ENCODE data around the gene IRF1.
"Not testable (repeated sequence)": the region's sequence is repeated elsewhere in the genome, so short reads cannot be mapped to it uniquely, and the experiment has no call there.

Gene IRF1

DNA sequence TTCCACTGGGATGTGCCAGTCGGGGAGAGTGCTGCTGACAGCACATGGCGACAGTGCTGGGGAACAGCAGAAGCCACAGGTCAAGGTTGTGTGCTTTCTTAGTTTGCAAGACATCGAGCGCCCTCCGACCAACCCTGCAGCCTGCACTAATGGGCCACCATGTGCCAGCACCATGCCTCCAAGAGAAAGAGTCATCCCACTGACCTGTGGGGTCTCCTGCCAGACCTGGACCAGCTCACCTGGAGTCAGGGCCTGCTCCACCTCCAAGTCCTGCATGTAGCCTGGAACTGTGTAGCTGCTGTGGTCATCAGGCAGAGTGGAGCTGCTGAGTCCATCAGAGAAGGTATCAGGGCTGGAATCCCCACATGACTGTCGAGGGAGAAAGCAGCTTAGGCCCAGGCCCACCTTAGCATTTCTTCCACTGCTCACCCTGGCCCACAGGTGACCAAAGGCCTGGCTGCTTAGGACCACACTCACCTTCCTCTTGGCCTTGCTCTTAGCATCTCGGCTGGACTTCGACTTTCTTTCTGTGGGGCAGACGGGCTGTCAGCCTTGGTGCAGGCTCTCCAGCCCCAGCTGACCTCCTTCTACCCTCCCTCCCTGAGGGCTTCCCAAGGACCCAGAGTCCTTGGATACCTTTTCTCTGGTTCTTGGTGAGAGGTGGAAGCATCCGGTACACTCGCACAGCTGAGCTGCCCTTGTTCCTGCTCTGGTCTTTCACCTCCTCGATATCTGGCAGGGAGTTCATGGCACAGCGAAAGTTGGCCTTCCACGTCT is 4.1 kb downstream of the IRF1 start:
- DNase-seq (ENCODE audit: low read depth) = no peak

DNA sequence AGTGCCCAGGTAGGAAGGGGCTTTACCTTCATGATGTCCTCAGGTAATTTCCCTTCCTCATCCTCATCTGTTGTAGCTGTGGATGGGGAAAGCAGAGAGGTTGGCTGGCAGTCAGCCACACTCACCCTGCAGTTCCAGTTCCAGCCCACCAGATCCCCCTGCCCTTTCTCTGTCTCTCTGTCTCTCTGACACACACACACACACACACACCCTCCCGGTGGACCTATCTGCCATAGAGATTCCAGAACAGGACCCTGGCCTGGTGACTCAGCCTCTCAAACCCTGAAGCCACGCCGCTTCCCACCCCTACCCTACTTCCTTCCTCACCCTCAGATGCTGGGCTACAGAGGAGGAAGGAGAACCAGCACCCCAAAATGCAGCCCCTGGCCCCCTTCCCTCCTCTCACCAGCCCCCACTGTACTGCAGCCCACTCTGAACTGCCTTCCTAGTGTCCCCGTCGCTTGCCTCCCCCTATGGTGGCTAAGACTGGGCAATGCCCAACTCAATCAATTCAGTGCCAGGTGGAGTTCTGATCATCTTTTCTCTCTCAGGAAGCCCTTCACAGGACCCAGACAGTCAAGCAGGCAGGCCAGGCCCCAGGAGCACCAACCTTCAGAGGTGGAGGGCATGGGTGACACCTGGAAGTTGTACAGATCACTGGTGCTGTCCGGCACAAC is 4.8 kb downstream of the IRF1 start:
- no peak for DNase-seq (ENCODE audit: low read depth)

DNA sequence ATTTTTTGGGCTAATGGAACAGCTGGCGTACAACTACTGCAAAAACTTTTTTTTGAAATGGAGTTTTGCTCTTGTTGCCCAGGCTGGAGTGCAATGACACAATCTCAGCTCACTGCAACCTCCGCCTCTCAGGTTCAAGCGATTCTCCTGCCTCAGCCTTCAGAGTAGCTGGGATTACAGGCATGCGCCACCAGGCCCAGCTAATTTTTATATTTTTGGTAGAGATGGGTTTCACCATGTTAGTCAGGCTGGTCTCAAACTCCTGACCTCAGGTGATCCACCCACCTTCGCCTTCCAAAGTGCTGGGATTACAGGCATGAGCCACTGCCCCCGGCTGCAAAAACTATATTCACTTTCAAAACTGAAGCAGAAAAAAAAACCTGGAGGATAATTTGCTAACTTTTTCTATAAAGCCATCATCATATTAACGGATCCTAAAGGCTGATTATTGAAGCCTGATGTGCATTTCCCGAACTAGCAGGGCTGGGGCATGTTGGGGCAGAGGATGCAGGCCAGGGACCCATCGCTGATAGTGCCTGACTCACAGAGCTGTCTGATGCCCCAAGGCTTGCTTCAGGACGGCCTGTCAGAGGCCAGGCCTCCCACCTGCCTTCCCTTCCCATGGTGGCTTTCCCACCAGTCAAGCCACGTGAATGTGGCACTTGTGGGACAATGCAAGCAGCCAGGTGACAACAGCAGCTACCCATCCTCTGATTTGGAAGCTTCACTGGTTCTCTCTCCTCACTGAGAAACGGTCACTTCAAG is 5.5 kb downstream of the IRF1 start:
- DNase-seq (ENCODE audit: low read depth) = not testable (repeated sequence)

DNA sequence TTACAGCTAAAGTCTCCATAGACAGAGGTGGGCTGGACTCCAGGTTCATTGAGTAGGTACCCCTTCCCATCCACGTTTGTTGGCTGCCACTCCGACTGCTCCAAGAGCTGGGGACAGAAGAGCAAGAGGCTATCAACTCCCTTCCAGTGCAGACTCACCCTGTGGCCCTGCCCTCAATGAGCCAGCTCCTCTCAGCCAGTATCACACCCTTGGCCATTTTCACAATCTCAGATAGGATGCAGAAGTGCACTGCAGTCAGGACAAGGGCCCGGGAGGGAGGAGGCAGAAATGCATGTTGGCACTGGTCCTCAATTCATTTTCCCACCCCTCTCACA is 6.2 kb downstream of the IRF1 start:
- DNase-seq (ENCODE audit: low read depth) = no peak

DNA sequence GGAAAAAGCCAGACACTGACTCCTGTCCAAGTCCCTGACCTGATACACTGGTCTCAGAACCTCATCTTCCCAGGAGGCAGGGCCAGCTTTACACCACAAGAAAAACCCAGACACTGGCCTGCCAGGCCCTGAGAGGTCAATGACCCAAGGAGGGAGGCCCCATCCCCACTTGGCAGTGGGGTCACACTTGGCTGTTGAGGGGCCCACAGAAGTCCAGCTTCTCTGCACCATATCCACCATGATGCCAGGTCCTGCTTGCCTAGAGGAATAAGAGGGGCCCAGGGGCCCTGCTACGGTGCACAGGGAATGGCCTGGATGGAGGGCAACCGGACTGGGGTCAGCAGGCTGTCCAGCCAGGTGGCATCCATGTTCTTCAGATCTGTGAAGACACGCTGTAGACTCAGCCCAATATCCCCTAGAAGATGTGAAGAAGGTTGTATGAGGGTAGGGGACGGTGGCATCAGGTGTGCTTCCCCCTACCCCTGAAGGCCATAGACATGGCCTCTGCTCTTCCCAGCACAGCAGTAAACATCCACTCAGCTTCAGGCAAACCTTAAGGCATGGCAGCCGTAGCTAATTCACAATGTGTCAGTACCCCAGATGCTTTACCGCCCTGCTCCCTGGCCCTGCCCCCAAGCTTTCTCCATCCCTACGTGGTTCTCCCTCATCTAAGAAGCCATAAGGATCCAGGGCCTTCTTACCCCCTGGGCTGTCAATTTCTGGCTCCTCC is 6.7 kb downstream of the IRF1 start:
- no peak for DNase-seq (ENCODE audit: low read depth)

DNA sequence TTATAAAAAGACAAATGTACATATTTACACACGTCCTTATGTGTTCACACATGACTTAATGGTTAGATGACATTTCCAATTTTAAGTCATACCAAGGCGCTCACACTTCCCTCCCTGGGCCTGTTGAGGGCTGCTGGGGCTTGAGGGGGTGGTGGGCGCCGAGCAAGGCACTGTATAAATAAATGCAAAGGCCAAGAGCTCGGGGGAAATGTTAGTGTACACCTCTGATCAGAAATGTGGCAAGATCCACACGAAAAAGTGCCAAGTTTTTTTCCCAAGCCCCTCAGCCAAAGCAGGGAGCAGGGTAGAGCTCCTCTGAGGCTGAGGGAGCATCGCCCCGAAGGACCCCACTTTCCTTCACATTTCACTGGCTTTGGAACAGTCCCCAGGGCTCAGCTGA is 7.5 kb downstream of the IRF1 start:
- DNase-seq (ENCODE audit: low read depth) = no peak

DNA sequence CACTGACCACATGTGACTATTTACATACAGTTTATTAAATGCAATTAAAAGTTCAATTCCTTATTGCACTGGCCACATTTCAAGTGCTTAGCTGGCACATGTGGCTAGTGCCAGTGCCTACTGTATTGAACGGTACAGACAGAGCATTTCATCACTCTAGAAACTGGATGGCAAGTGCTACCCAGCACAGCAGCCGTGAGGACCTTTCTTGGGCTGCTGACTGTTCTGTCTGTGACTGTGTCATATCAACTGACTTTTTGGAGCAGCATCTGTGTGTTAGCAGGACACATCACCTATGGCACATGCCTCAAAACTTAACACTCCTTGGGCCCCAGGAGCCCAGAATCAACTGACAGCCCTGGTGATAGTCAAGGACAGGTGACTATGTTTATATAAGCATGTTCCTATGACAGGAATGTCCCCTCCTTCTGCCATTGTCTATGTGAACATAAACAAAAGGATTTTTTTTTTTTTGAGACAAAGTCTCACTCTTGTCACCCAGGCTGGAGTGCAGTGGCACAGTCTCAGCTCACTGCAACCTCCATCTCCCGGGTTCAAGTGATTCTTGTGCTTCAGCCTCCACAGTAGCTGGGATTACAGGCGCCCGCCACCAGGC is 8.9 kb downstream of the IRF1 start:
- DNase-seq (ENCODE audit: low read depth) = no peak

DNA sequence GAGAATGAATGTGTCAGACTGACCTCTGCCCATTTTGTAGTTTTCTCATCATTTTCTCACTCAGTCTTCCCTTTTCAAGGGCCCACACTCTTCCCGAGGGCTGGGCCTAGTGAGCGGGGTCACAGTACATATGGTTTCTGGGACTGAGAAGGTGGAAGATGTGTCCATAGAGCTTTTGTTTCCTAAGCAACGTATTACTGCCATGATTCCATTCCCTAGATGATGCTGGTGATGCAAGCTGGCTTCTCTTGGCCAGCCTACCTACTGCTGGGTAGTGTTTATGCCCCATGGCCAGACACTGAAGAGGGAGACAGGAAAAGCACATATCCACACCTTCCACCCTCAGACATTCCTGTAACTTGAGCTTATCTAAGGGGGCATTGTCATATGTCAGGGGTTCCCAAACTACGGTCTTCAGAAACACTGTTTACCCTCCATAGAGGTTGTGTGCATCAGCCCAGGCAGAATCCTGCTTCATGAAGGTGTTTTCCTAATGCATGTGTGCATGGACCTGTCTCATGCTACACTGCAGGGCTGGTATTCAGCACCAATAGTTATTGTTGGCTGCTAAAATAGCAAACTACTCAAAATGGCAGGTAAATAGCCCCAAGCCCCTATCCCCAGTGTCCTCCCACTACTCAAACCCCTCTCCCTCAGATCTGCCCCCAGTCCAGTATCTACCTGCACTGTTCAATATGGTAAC is 9.5 kb downstream of the IRF1 start:
- DNase-seq (ENCODE audit: low read depth) = no peak

DNA sequence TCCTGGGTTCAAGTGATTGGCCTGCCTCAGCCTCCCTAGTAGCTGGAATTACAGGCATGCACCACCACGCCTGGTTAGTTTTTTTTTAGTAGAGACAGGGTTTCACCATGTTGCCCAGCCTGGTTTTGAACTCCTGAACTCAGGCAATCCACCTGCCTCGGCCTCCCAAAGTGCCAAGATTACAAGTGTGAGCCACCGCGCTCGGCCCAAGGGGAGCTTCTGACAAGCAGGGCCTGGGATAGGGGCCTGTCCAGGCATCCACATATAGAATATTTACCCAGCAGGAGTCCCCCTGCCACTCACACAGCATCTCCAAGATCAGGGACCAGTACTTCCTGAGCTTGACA is 10.1 kb downstream of the IRF1 start:
- DNase-seq (ENCODE audit: low read depth) = no peak

DNA sequence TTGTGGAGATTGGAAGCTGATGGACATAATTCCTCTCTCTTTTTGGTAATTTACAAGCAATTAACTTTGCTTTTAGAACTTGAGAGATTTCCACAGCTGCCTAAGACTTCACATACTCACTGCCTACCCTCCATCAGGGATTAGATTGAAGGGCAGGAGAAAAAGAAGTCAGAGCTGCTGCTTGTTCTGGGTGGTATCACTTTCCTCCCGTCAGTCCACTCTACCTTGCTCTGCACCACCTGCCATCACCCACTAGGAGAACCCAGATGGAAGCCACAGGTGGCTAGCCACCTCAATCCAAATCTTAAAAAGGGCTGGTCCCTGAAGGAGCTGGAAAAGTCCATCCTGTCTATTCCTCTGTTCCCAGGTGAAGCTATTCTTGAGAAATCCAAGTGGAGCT is 10.5 kb downstream of the IRF1 start:
- no peak for DNase-seq (ENCODE audit: low read depth)

DNA sequence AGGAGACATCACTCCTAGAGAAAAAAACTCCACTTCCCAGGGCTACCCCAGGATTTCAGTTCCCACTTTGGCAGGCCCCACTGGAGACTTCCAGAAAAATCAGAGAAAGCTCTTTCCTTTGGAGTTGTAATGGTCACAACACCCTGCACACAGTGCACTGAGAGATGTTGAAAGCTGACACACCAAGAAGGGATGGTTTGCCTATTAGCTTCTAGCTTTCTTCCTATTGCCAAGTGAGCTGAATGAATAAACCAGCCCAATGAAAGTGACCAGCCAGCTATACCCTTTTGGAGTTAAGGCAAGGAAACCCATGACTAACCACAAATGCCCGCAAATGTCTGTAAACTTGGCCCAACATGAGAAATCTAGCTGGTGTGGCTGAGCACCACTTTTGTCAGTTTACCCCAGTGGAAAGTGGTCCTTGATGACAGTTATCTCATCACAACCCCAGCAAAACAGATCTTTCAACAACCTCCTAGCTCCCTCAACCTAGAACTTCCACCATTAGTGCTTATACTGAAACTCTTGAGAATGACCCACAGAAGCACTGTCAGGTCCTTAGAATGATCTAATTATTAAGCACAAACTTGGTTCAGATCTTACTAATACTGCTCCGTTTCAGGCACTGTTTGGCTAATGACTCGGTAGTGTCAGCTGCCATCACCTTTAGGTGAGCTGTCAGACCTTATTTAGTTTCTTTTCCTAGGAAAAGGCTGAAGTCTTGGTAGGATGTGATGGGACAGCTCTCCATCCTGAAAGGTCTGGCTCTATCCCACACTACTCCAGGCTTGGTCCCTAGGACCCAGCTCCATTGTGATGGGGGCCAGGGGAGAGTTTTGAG is 11.2 kb downstream of the IRF1 start:
- no peak for DNase-seq (ENCODE audit: low read depth)

DNA sequence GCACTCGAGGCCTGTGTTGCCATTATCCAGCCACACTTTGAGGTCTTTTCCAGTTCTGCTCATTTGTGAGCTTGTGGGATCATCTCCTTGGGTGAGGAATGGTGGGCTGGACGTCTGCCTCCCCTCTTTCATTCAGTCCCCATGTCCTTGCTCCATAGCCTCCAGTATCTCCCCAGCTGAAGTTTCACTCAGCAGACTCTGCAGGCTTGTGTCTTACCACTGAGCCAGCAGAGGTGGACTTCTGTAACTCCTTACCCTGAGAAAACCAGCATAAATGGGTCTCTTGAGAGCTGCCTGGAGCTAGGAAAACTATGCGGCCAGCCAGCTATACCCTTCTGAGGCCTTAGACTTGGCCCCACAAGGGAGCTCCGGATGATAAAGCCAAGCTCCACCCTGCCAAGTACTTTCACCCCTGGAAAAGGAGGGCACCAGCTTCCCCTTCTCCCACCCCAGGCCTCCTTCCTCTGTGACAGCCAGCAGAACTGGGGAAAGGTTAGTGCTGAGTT is 12.2 kb downstream of the IRF1 start:
- DNase-seq (ENCODE audit: low read depth) = no peak

DNA sequence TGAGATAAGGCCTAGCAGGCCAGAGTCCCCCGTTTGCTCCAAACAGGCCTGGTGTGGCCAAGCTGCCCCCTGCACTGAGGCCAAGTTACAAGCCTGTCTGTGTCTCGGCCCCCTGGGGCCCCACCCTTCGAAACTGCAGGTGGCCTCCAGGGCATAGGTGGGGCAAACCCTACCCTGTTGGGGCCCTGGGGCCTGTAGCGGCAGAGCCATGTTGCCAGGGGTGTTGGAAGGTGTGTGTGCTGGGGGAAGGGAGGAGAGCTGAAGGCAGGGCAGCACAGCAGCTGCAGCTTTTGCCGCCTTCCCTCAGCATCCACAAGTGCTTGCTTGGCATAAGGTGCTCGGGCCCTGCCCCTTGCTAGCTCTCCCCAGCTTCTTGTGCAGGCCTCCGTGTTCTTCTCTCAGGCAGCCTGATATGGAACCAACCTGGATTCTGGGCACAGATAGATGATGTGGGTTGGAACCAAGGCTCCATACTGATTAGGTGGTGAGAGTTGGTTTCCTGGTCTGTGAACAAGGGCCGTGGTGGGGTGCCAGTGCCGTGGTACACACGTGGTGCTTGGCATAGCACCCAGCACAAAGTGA is 12.7 kb downstream of the IRF1 start:
- no peak for DNase-seq (ENCODE audit: low read depth)

DNA sequence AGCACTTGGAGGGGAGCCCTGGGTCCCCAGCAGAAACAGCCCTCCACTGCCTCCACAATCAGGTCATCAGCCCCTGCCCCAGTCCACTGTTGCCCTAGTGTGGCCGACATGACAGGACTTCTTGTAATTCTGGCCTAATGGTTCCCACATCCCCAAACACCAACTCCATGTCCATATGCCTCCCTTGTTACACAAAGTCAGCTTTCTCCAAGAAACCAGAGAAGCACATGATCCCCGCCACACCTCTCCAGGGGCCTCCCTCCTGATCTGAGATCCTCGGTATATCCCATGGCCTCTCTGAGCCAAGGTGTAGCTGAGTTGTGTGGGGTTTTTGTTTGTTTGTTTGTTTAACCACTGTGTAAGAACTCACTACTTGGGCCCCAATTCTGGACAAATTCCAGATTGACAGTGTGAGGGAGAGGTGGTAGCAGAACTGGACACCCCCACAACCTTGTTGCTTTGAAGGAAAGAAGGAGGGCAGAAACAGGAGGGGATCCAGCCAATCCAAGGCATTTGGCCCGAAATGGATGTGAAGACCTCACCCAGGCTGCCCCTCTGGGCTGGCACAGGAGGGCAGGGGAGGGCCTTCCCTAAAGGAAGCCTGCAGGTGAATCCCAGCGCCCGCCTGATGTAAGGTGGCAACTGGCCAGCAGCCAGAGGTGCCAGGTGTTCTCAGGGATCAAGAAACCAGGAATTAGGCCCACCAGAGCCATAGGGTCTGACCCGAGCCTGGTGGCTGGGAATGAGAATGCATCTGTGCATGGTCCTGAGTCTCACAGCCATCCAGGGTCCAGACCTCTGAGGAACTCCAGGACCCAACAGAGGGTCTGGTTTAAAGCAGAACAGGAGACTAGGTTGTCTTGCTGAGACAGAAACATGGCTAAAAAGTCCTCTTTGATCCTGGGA is 13.4 kb downstream of the IRF1 start:
- no peak for DNase-seq (ENCODE audit: low read depth)

DNA sequence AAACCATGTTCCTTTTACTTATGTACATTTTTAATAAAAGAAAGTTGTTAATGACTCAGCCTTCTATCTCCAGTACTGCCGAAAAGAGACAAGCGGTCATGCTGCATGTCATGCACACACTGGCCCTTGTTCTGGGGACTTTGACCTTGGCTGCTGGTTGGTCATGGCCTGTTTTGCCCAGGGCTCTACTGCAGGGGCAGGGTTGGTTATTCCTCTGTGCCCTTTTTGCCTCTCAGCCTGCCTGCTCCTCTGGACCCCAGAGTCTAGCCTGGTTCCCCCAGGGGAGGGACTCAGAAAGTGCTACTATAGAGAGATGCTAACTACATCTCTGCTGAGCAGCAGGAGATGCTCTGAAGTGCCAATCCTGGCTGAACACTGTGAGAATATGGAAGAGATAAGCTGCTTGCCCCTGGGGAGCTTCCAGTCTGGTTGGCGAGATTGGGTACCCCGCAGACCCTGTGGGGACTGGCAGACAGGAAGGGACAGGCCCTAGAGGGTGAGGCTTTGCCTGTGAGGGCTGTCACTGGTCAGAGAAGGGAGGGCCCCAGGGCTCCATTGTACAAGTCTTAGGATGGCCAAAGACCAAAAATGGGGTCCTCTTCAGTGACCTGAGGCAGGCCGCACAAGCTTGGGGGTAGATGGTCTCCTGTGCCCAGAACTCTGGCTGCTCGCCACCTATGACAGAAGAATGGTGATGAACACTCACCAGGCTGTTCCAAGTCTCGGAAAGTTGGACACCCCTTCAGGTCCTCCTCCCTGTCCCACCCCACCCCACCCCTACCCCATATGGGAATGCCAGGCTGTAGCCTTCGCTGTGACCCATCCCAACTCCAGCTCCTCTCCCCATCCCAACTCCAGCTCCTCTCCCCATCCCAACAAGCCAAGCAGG is 14.3 kb downstream of the IRF1 start:
- DNase-seq (ENCODE audit: low read depth) = no peak

DNA sequence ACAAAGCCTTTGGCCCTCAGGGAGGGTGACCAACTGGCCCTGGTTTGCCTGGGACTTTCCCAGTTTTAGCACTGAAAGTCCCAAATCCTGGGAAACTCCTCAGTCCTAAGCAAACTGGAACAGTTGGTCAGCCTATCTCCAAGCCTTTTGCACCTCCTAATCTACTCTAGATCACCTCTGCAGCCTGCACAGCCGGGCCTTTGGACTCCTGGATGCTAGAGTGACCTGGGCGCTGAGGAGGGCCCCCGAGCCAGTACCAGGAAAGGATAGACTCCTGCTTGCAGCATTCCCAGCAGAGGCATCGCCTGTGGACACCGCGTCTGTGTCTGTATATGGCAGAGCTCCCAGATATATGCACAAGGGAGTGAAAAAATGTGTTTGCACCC is 15.1 kb downstream of the IRF1 start:
- DNase-seq (ENCODE audit: low read depth) = no peak

DNA sequence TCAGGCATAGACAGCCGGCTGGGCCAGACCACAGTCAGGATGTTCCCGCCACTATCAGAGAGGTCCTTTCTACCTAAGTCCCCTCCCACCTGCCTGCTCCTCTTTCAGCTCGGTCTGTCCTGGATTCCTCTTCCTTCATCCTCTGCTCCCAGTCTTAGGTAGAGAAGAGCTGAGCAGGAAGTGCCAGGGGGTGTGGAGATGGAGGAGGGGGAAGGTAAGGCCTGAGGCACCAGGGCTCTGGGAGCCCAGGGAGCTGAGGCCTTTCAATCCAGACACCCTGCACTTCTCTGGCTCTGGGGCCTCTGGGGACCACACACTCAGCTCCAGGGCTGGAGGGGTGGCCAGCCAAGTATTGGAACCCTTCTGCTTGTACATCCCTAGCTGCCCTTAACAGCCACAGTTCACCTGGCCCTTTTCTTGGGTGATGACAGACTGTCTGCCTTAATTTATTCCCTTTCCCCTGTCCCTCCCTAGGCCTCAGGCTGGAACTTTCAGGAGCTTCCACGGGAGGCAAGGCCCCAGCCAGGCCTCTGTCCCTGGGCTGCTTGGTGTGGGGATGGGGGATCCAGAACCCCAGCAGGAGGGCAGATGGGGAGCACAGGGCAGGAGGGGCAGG is 15.6 kb downstream of the IRF1 start:
- no peak for DNase-seq (ENCODE audit: low read depth)

Data from GM04504 (cell line).